Nucleus accumbens (tissue), 56 donors: Measurements from ENCODE around the gene ASCC2.
"Not testable (repeated sequence)": the region's sequence is repeated elsewhere in the genome, so short reads cannot be mapped to it uniquely, and the experiment has no call there.

Experiments used
- DNase-seq, 56 donors: peaks; one replicate each; lab custom pipeline; 2025; lab: John Stamatoyannopoulos, UW

Gene ASCC2

GRCh38 chr22:29765905-29766631, 72.0 kb downstream of the ASCC2 start:
- DNase-seq, result peak in 2 of 56 donors; percentile 32 to 41

- no peak for DNase-seq
These were observed 75.8 kb downstream of the ASCC2 start for GRCh38 chr22:29762263-29762662.

- DNase-seq, result no peak
These were observed 79.1 kb downstream of the ASCC2 start for GRCh38 chr22:29758959-29759358.

GRCh38 chr22:29758068-29758622, 79.9 kb downstream of the ASCC2 start:
- DNase-seq, result no peak

- no peak for DNase-seq
These were observed 81.0 kb downstream of the ASCC2 start for GRCh38 chr22:29757096-29757495.

GRCh38 chr22:29756341-29756740, 81.7 kb downstream of the ASCC2 start:
- no peak for DNase-seq

- DNase-seq, result no peak
These were observed 82.2 kb downstream of the ASCC2 start for GRCh38 chr22:29755889-29756288.

GRCh38 chr22:29754658-29755395, 83.2 kb downstream of the ASCC2 start:
- not testable (repeated sequence) for DNase-seq

GRCh38 chr22:29753808-29754657, 84.0 kb downstream of the ASCC2 start:
- DNase-seq, result no peak

GRCh38 chr22:29751669-29752068, 86.4 kb downstream of the ASCC2 start:
- no peak for DNase-seq

- no peak for DNase-seq
These were observed 87.2 kb downstream of the ASCC2 start for GRCh38 chr22:29750559-29751538.

GRCh38 chr22:29750029-29750428, 88.0 kb downstream of the ASCC2 start:
- no peak for DNase-seq

- DNase-seq, result no peak
These were observed 89.7 kb downstream of the ASCC2 start for GRCh38 chr22:29748248-29748893.

GRCh38 chr22:29747832-29748231, 90.2 kb downstream of the ASCC2 start:
- no peak for DNase-seq

GRCh38 chr22:29744902-29745301, 93.2 kb downstream of the ASCC2 start:
- DNase-seq, result peak in 3 of 56 donors; percentile 9 to 19 (median 9)

- DNase-seq, result no peak
These were observed 95.7 kb downstream of the ASCC2 start for GRCh38 chr22:29742326-29742725.

GRCh38 chr22:29741926-29742325, 96.1 kb downstream of the ASCC2 start:
- no peak for DNase-seq

- DNase-seq, result no peak
These were observed 97.9 kb downstream of the ASCC2 start for GRCh38 chr22:29740216-29740615.

GRCh38 chr22:29739346-29739875, 98.7 kb downstream of the ASCC2 start:
- DNase-seq, result no peak
